ENCODE results near the gene YTHDF2. TPM values are rescaled to one million over a fixed set of nuclear protein-coding genes. Genes with fewer than 3 reads are reported as not detected.

YTHDF2 gene
- 126 and 137 TPM in 2 replicates for total RNA-seq (2011; cell fraction: chromatin; rRNA removed; ENCODE audit: low replicate concordance)
- 82.2 and 85.3 TPM in 2 replicates for total RNA-seq (2011; cell fraction: nucleolus; rRNA removed)
- 85.5 and 90.5 TPM in 2 replicates for total RNA-seq (2011; cell fraction: nucleoplasm; rRNA removed)
- total RNA-seq (2014; rRNA removed) (48.2 and 76.6 TPM in 2 replicates), total RNA-seq (2014; rRNA removed; fragmentation: Illumina TruSeq; extraction: Trizol) (88.3 and 101 TPM in 2 replicates), total RNA-seq (2015; rRNA removed; fragmentation: Illumina TruSeq; extraction: Trizol) (78.5 and 83.3 TPM in 2 replicates), total RNA-seq (2021) (111 and 114 TPM in 2 replicates), polyA plus RNA-seq (2011; rRNA removed) (82.5 and 89.9 TPM in 2 replicates), polyA plus RNA-seq (2014; fragmentation: Illumina TruSeq; extraction: Trizol) (91.5 and 97.8 TPM in 2 replicates), polyA plus RNA-seq (2014; fragmentation: Nextera tagmentation; extraction: Ambion mirVana) (10 to 100 TPM; 41.0 to 47.2 TPM), polyA plus RNA-seq (2014; rRNA removed) (53.4 and 58.7 TPM in 2 replicates), polyA minus RNA-seq (2011; rRNA and poly(A)+ RNA removed) (116 and 160 TPM in 2 replicates), Bru-seq, nascent RNA (percentile 95 among the genes with signal in this experiment), BruChase-seq, experiment 1, labeled RNA remaining after a 2-hour chase (percentile 96 among the genes with signal in this experiment), BruChase-seq, experiment 2, labeled RNA remaining after a 6-hour chase (percentile 96 among the genes with signal in this experiment)
- polyA plus RNA-seq (2011; cell fraction: cytosol; rRNA removed) = 71.0 and 71.9 TPM in 2 replicates
- polyA plus RNA-seq (2011; cell fraction: nucleus; rRNA removed) = 72.6 and 79.1 TPM in 2 replicates
- 72.9 and 78.1 TPM in 2 replicates for polyA plus RNA-seq (2012)
- polyA minus RNA-seq (2011; cell fraction: cytosol; rRNA and poly(A)+ RNA removed) = 67.3 and 97.6 TPM in 2 replicates
- polyA minus RNA-seq (2011; cell fraction: nucleus; rRNA and poly(A)+ RNA removed) = 25.8 and 45.0 TPM in 2 replicates
- long read RNA-seq, experiment 1, transcript YTHDF2-201 (5 exons, 2,925 nt) = major isoform, 310 of 517 reads
- long read RNA-seq, experiment 1, partial matches to known transcripts = 156 of 517 reads
- long read RNA-seq, experiment 1, other reads (novel, unspliced or antisense) = 44 of 517 reads
- long read RNA-seq, experiment 2, transcript YTHDF2-201 (5 exons, 2,925 nt) = major isoform, 58 of 154 reads
- long read RNA-seq, experiment 2, partial matches to known transcripts = 85 of 154 reads
- long read RNA-seq, experiment 2, other reads (novel, unspliced or antisense) = 7 of 154 reads
- long read RNA-seq, experiment 3, transcript YTHDF2-201 (5 exons, 2,925 nt) = major isoform, 172 of 203 reads
- long read RNA-seq, experiment 3, partial matches to known transcripts = 11 of 203 reads
- long read RNA-seq, experiment 3, other reads (novel, unspliced or antisense) = 16 of 203 reads

GRCh38 chr1:28736450-28737306, at the start of gene YTHDF2:
TSS of gene YTHDF2 (plus strand) at chr1:28736940. CDS start at chr1:28737121, 181 bp downstream.
- Histone ChIP-seq H3K4me1 (replicated peaks in 1 of 2; ENCODE audit: control insufficient read depth in 2 of 2, insufficient read depth in 2 of 2, low read length in 2 of 2) (peaks cover 18 to 24% of the 10 kb centered on the region in 2 experiments; a peak in 4 of 5 replicates), H3K27ac (ENCODE audit: extremely low read depth, low read depth, low read length) (peak within 1 kb of the TSS; percentile 92), H2AFZ (ENCODE audit: low read depth, low read length) (peak within 1 kb of the TSS; percentile 96), H3K9ac (ENCODE audit: insufficient read depth in 1 of 2, low read depth in 2 of 2, low read length in 2 of 2) (peak within 1 kb of the TSS; percentile 98 to 99), H3K27me3 (ENCODE audit: control insufficient read depth in 2 of 2, insufficient read depth in 2 of 2, low read length in 2 of 2) (no peaks in the 10 kb centered on the region), H3K4me2 (ENCODE audit: insufficient read depth, low read length) (peak within 1 kb of the TSS; percentile 86), H3K36me3 (ENCODE audit: control insufficient read depth, insufficient read depth, low read length) (peaks cover 39% of the 10 kb centered on the region), H3K9me3 (replicated peaks; ENCODE audit: control insufficient read depth, insufficient read depth, low read depth, low read length) (no peaks in the 10 kb centered on the region; the same call in 1 of the 2 replicates), H3K4me3 (peak within 1 kb of the TSS; percentile 96), H4K20me1 (replicated peaks; ENCODE audit: control insufficient read depth, insufficient read depth, low read length) (peaks cover 9% of the 10 kb centered on the region; the same call in 1 of the 2 replicates), H3K79me2 (ENCODE audit: control insufficient read depth, insufficient read depth, low read length) (peaks cover 52% of the 10 kb centered on the region), H3K9me1 (ENCODE audit: control insufficient read depth, insufficient read depth, low read length) (no peaks in the 10 kb centered on the region)
- ChIA-PET CTCF (ENCODE audit: low intra/inter-chr PET ratio) (interaction anchor here (0.6 to 1.1 kb wide), 5 partner anchors 13 to 146 kb away, joined by 3 to 8 read pairs (median 3); partner anchors contain the start of gene RNU11), POLR2A (interaction anchor here (0.6 to 4.2 kb wide), 30 partner anchors 8 to 476 kb away, joined by 3 to 52 read pairs (median 4); partner anchors contain the start of genes GMEB1, RCC1, RNU11 and TAF12)
- intact Hi-C loops (cut with micrococcal nuclease) = loop anchor here (1.0 to 10.0 kb wide), 3 partner anchors 67 to 382 kb away; partner anchors contain the start of gene RNU11
- in situ Hi-C loops (cut with MboI) = no loop called here
- peak; percentile 92 to 100 (median 96) for DNase-seq (ENCODE audit: extremely low read depth in 1 of 4, low spot score in 3 of 4)
- BruUV-seq (replicated peaks) = no TSS peak
- FAIRE-seq = no peak
- 1% methylated on average over 73 of the region's 92 CpGs for WGBS (ENCODE audit: insufficient coverage, low coverage, missing lambda C conversion rate)
- peak; percentile 94 for ATAC-seq
- TF ChIP-seq, protein P1, sequence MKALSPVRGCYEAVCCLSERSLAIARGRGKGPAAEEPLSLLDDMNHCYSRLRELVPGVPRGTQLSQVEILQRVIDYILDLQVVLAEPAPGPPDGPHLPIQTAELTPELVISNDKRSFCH (CRISPR knock-in tag; IDR thresholded peaks at IDR 0.05) = no peak
- TF ChIP-seq, protein P1 (tag; IDR thresholded peaks at IDR 0.05) = peak; percentile 82; the same call in 1 of the 2 replicates
- peak; percentile 38; the same call in 1 of the 2 replicates for TF ChIP-seq ZBTB49 (CRISPR knock-in tag; IDR thresholded peaks at IDR 0.05; ENCODE audit: borderline replicate concordance)
- TF ChIP-seq NFE2L1 (tag; IDR thresholded peaks at IDR 0.05; ENCODE audit: borderline replicate concordance, low read depth) = no peak
- peak; percentile 27 for TF ChIP-seq USF1 (CRISPR knock-in tag; IDR thresholded peaks at IDR 0.05)
- peak; percentile 92 for TF ChIP-seq U2AF1 (optimal IDR thresholded peaks at IDR 0.05; ENCODE audit: low read depth, low read length)
- no peak for TF ChIP-seq ZNF507 (tag; conservative IDR thresholded peaks at IDR 0.05)
- peak; percentile 82 for TF ChIP-seq SMARCE1 (IDR thresholded peaks at IDR 0.05)
- no peak for TF ChIP-seq SAFB2 (IDR thresholded peaks at IDR 0.05; ENCODE audit: borderline replicate concordance, low read depth, low read length, severe bottlenecking)
- peak; percentile 98 for TF ChIP-seq ELF2 (CRISPR knock-in tag; IDR thresholded peaks at IDR 0.05)
